CD1c-positive myeloid dendritic cell (primary cell): ENCODE results near the gene FAM162B.
"Not testable (repeated sequence)": the region's sequence is repeated elsewhere in the genome, so short reads cannot be mapped to it uniquely, and the experiment has no call there.

ENCODE experiments used
- DNase-seq: peaks from one replicate; pipeline ENCODE4 v3.0.0-alpha.2; 2016; ENCODE audit errors: extremely low spot score

The FAM162B gene

GRCh38 chr6:116764961-116765841 is at the start of gene FAM162B:
FAM162B (minus strand) TSS chr6:116765719; CDS start chr6:116765576, 143 bp downstream.
- DNase-seq = no peak

- DNase-seq = no peak
These were observed 46.6 kb upstream of the FAM162B start for GRCh38 chr6:116812051-116812650.

GRCh38 chr6:116801971-116802370 is 36.5 kb upstream of the FAM162B start:
- DNase-seq = no peak

GRCh38 chr6:116799945-116800344 is 34.4 kb upstream of the FAM162B start:
- no peak for DNase-seq

GRCh38 chr6:116797585-116797984 is 32.1 kb upstream of the FAM162B start:
- DNase-seq = no peak

- DNase-seq = no peak
These were observed 27.7 kb upstream of the FAM162B start for GRCh38 chr6:116793224-116793623.

GRCh38 chr6:116783852-116784251 is 18.3 kb upstream of the FAM162B start:
- DNase-seq = no peak

GRCh38 chr6:116779573-116780164 is 14.2 kb upstream of the FAM162B start:
- DNase-seq = peak; percentile 37

- DNase-seq = no peak
These were observed 8.4 kb upstream of the FAM162B start for GRCh38 chr6:116773886-116774285.

GRCh38 chr6:116772450-116772849 is 6.9 kb upstream of the FAM162B start:
- no peak for DNase-seq

GRCh38 chr6:116767715-116768114 is 2.2 kb upstream of the FAM162B start:
- DNase-seq = no peak

- no peak for DNase-seq
These were observed 1.1 kb upstream of the FAM162B start for GRCh38 chr6:116766506-116767176.

GRCh38 chr6:116764629-116764960 is 924 bp downstream of the FAM162B start:
- DNase-seq = no peak

- DNase-seq = no peak
These were observed 1.5 kb downstream of the FAM162B start for GRCh38 chr6:116763906-116764628.

GRCh38 chr6:116763048-116763447 is 2.5 kb downstream of the FAM162B start:
- no peak for DNase-seq

GRCh38 chr6:116762235-116762634 is 3.3 kb downstream of the FAM162B start:
- DNase-seq = no peak

GRCh38 chr6:116761779-116762178 is 3.7 kb downstream of the FAM162B start:
- DNase-seq = no peak

- DNase-seq = no peak
These were observed 20.3 kb downstream of the FAM162B start for GRCh38 chr6:116745176-116745575.

- DNase-seq = no peak
These were observed 23.9 kb downstream of the FAM162B start for GRCh38 chr6:116741571-116741970.

- DNase-seq = not testable (repeated sequence)
These were observed 25.0 kb downstream of the FAM162B start for GRCh38 chr6:116740486-116740885.

- no peak for DNase-seq
These were observed 28.5 kb downstream of the FAM162B start for GRCh38 chr6:116737004-116737403.

- DNase-seq = no peak
These were observed 35.0 kb downstream of the FAM162B start for GRCh38 chr6:116730513-116730912.
